Loucy (cell line): ENCODE data around the gene CEPT1.

Experiments
- H2AFZ ChIP-seq: fragments of 200-600 bp; sonication (generic); 2 replicates; pipeline ENCODE4 v1.6.0; 2016; ENCODE audit warnings: antibody characterized with exemption, mild to moderate bottlenecking, low read length, moderate library complexity
- H3F3A ChIP-seq: fragments of 200-600 bp; 2 replicates; pipeline ENCODE4 v1.6.0; 2016; ENCODE audit warnings: antibody characterized with exemption, low read depth, mild to moderate bottlenecking
- H3K27me3 ChIP-seq: fragments of 200-600 bp; sonication (generic); 2 replicates; pipeline ENCODE4 v1.6.1; 2014; ENCODE audit warnings: low read length, mild to moderate bottlenecking; ENCODE audit not compliant: insufficient read depth, poor library complexity, severe bottlenecking
- H3K36me3 ChIP-seq: fragments of 200-600 bp; sonication (generic); 2 replicates; pipeline ENCODE4 v1.6.1; 2016; ENCODE audit warnings: low read length; ENCODE audit not compliant: insufficient read depth
- H3K4me1 ChIP-seq: fragments of 200-600 bp; sonication (generic); 2 replicates; pipeline ENCODE4 v1.5.1; 2014; ENCODE audit warnings: low read length, mild to moderate bottlenecking; ENCODE audit not compliant: insufficient read depth, poor library complexity, severe bottlenecking
- H3K4me2 ChIP-seq: fragments of 200-600 bp; sonication (generic); 2 replicates; pipeline ENCODE4 v1.6.0; 2014; ENCODE audit warnings: antibody characterized with exemption, low read length, low read depth, mild to moderate bottlenecking; ENCODE audit not compliant: poor library complexity, severe bottlenecking
- H3K4me3 ChIP-seq: fragments of 200-600 bp; sonication (generic); 2 replicates; pipeline ENCODE4 v1.5.1; 2014; ENCODE audit warnings: low read length, mild to moderate bottlenecking, mixed read lengths; ENCODE audit not compliant: poor library complexity, severe bottlenecking
- H3K79me2 ChIP-seq: fragments of 200-600 bp; sonication (generic); 2 replicates; pipeline ENCODE4 v1.6.1; 2014; ENCODE audit warnings: low read length; ENCODE audit not compliant: insufficient read depth
- H3K9ac ChIP-seq: fragments of 200-600 bp; sonication (generic); 2 replicates; pipeline ENCODE4 v1.6.0; 2014; ENCODE audit warnings: mild to moderate bottlenecking, low read depth, low read length, moderate library complexity; ENCODE audit not compliant: poor library complexity, severe bottlenecking
- H3K9me2 ChIP-seq: fragments of 200-600 bp; sonication (generic); replicated peaks from 2 replicates; pipeline ENCODE4 v1.6.1; 2016; ENCODE audit warnings: low read depth, low read length, mixed read lengths
- H3K9me3 ChIP-seq: fragments of 200-600 bp; sonication (generic); 2 replicates; pipeline ENCODE4 v1.6.1; 2014; ENCODE audit warnings: mild to moderate bottlenecking, antibody characterized with exemption, low read length, low read depth; ENCODE audit not compliant: insufficient read depth
- H4K20me1 ChIP-seq: fragments of 200-600 bp; sonication (generic); 2 replicates; pipeline ENCODE4 v1.6.0; 2014; ENCODE audit warnings: antibody characterized with exemption, low read length, mild to moderate bottlenecking; ENCODE audit not compliant: insufficient read depth, poor library complexity, severe bottlenecking
- CTCF ChIP-seq: fragments of 200-600 bp; sonication (generic); conservative IDR thresholded peaks from 2 replicates; pipeline ENCODE4 v1.5.1; 2014; ENCODE audit warnings: mild to moderate bottlenecking, antibody characterized with exemption, low read length
- EZH2phosphoT487 ChIP-seq: fragments of 200-600 bp; IDR thresholded peaks from 2 replicates; pipeline ENCODE4 v1.6.1; 2018; ENCODE audit warnings: antibody characterized with exemption, mild to moderate bottlenecking, moderate library complexity, borderline replicate concordance

CEPT1 gene

GRCh38 chr1:111211921-111212320, 71.9 kb downstream of the CEPT1 start:
- no peaks in the 10 kb centered on the region for H3K9me2 ChIP-seq
- H3K9me3 ChIP-seq = no peaks in the 10 kb centered on the region
- H3K4me1 ChIP-seq = peaks cover 87% of the 10 kb centered on the region
- no peak for TF ChIP-seq EZH2phosphoT487
- TF ChIP-seq CTCF = no peak
- peaks cover 20% of the 10 kb centered on the region for H3F3A ChIP-seq
- no peaks in the 10 kb centered on the region for H3K27me3 ChIP-seq
- no peak overlapping the region for H3K4me2 ChIP-seq
- no peaks in the 10 kb centered on the region for H3K79me2 ChIP-seq
- no peaks in the 10 kb centered on the region for H3K36me3 ChIP-seq
- H4K20me1 ChIP-seq = no peaks in the 10 kb centered on the region
- no peak overlapping the region for H3K4me3 ChIP-seq
- H3K9ac ChIP-seq = peak overlapping the region; percentile 86
- H2AFZ ChIP-seq = no peak overlapping the region

GRCh38 chr1:111212634-111213335, 72.8 kb downstream of the CEPT1 start:
- H3K79me2 ChIP-seq = no peaks in the 10 kb centered on the region
- no peaks in the 10 kb centered on the region for H3K9me2 ChIP-seq
- H3F3A ChIP-seq = peaks cover 22% of the 10 kb centered on the region
- TF ChIP-seq EZH2phosphoT487 (no peak), CTCF (no peak)
- H4K20me1 ChIP-seq = no peaks in the 10 kb centered on the region
- no peaks in the 10 kb centered on the region for H3K36me3 ChIP-seq
- H3K27me3 ChIP-seq = no peaks in the 10 kb centered on the region
- no peak overlapping the region for H2AFZ ChIP-seq
- no peaks in the 10 kb centered on the region for H3K9me3 ChIP-seq
- H3K4me2 ChIP-seq = peak overlapping the region; percentile 75
- H3K4me3 ChIP-seq = no peak overlapping the region
- peaks cover 87% of the 10 kb centered on the region for H3K4me1 ChIP-seq
- H3K9ac ChIP-seq = peak overlapping the region; percentile 86

- Histone ChIP-seq H3K79me2 (no peaks in the 10 kb centered on the region), H3K9ac (peak overlapping the region; percentile 86), H2AFZ (no peak overlapping the region), H3K4me2 (peak overlapping the region; percentile 75), H3K4me1 (peaks cover 87% of the 10 kb centered on the region), H3K9me3 (no peaks in the 10 kb centered on the region), H3K36me3 (no peaks in the 10 kb centered on the region), H3F3A (peaks cover 17% of the 10 kb centered on the region), H3K4me3 (peak overlapping the region; percentile 32), H4K20me1 (no peaks in the 10 kb centered on the region), H3K9me2 (no peaks in the 10 kb centered on the region), H3K27me3 (no peaks in the 10 kb centered on the region)
- TF ChIP-seq EZH2phosphoT487 (no peak), CTCF (no peak)
These were observed 73.4 kb downstream of the CEPT1 start for GRCh38 chr1:111213412-111213811.
